Measurements from ENCODE around the gene FPR1. TPM values are rescaled to one million over a fixed set of nuclear protein-coding genes. Genes with fewer than 3 reads are reported as not detected.

The FPR1 gene
- total RNA-seq, 3 donors from 2014 or later (not counting 1 experiment from before 2014, with no cell fraction given), result 3.4 to 20.2 (median 6.4) TPM

DNA sequence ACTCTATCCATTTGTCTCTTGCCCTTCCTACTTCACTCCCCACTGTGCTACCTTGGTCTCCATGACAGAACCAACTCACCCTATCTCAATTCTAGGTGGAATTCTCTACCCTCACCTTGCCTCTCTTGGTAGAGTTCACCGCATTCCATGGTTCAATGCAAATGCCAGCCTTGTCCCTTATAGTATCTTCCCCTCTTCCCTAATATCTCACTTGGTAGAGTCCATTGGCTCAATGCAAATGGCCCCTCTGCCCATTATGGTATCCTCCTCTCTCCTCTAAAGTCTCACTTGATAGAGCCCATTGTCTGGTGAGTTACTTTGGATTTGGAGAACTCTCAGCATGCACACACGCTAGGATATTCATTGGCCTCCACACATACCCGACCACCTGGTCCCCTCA is 35.8 kb downstream of the FPR1 start:
- Mint-ChIP-seq H3K9me3 (peaks cover 0 to 6% of the 10 kb centered on the region in 2 donors), H3K36me3 (no peaks in the 10 kb centered on the region), H3K27ac (no peak overlapping the region), H3K4me1 (peaks cover 0 to 10% of the 10 kb centered on the region in 2 donors), H3K27me3 (ENCODE audit: low read depth in 2 of 2) (peaks cover 17 to 35% of the 10 kb centered on the region in 2 donors), H3K4me3 (no peak overlapping the region)
- Histone ChIP-seq H3K36me3 (ENCODE audit: control insufficient read depth, insufficient read depth, low read length) (no peaks in the 10 kb centered on the region), H3K9me3 (ENCODE audit: control insufficient read depth, insufficient read depth, low read length) (no peaks in the 10 kb centered on the region), H3K4me1 (ENCODE audit: control insufficient read depth, insufficient read depth, low read length) (no peaks in the 10 kb centered on the region), H3K27me3 (ENCODE audit: control insufficient read depth, insufficient read depth, low read length) (peaks cover 5% of the 10 kb centered on the region), H3K4me3 (ENCODE audit: low read length) (no peak overlapping the region), H3K27ac (ENCODE audit: low read length) (no peak overlapping the region)
- DNase-seq (no peak), ATAC-seq (no peak)
- intact Hi-C loops (cut with micrococcal nuclease), result no loop called here
- 95% methylated on average over 3 of the region's 3 CpGs for WGBS (ENCODE audit: insufficient coverage)
- TF ChIP-seq CTCF (IDR thresholded peaks at IDR 0.05), result no peak

DNA sequence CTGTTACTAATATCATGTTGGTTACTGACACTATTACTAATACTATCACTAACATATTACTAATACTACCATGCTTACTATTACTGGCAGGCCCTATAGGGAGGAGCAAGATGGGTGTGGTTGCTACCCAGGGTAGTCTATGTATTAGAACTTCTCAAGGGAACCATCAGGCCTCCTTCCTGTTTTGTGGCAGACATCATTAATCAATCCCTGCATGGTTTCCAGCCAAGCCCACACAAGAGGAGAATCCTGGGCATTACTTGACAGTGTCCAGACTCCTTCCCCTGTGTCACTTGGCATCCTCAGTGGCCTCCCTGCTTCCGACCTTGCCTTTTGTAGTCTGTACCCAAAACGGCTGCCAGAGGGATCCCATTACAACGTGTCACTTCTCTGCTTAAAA is 36.8 kb downstream of the FPR1 start:
- H3K4me1 Mint-ChIP-seq, result peaks cover 0 to 7% of the 10 kb centered on the region in 2 donors
- H3K27ac ChIP-seq (ENCODE audit: low read length), result no peak overlapping the region

GRCh38 chr19:51713319-51714285 is 38.1 kb downstream of the FPR1 start:
- H3K36me3 Mint-ChIP-seq, result no peaks in the 10 kb centered on the region
- Histone ChIP-seq H3K4me1 (ENCODE audit: control insufficient read depth, insufficient read depth, low read length) (no peaks in the 10 kb centered on the region), H3K4me3 (ENCODE audit: low read length) (no peak overlapping the region), H3K27ac (ENCODE audit: low read length) (no peak overlapping the region), H3K9me3 (ENCODE audit: control insufficient read depth, insufficient read depth, low read length) (no peaks in the 10 kb centered on the region), H3K27me3 (ENCODE audit: control insufficient read depth, insufficient read depth, low read length) (no peaks in the 10 kb centered on the region), H3K36me3 (ENCODE audit: control insufficient read depth, insufficient read depth, low read length) (no peaks in the 10 kb centered on the region)
- intact Hi-C loops (cut with micrococcal nuclease), result no loop called here
- H3K27me3 Mint-ChIP-seq (ENCODE audit: low read depth in 2 of 2), result peaks cover 16 to 33% of the 10 kb centered on the region in 2 donors
- H3K9me3 Mint-ChIP-seq, result peaks cover 0 to 6% of the 10 kb centered on the region in 2 donors
- peaks cover 0 to under 1% of the 10 kb centered on the region in 2 donors for H3K4me1 Mint-ChIP-seq
- ATAC-seq, result no peak
- no peak for DNase-seq
- H3K4me3 Mint-ChIP-seq, result no peak overlapping the region
- WGBS (ENCODE audit: insufficient coverage), result 95% methylated on average over 72 of the region's 74 CpGs
- H3K27ac Mint-ChIP-seq, result no peak overlapping the region
- TF ChIP-seq CTCF (IDR thresholded peaks at IDR 0.05), result no peak

More for the DNA sequence above, 36.8 kb downstream of the FPR1 start:
- intact Hi-C loops (cut with micrococcal nuclease), result no loop called here
- Histone ChIP-seq H3K36me3 (ENCODE audit: control insufficient read depth, insufficient read depth, low read length) (no peaks in the 10 kb centered on the region), H3K9me3 (ENCODE audit: control insufficient read depth, insufficient read depth, low read length) (no peaks in the 10 kb centered on the region), H3K27me3 (ENCODE audit: control insufficient read depth, insufficient read depth, low read length) (peaks cover 3% of the 10 kb centered on the region), H3K4me3 (ENCODE audit: low read length) (no peak overlapping the region), H3K4me1 (ENCODE audit: control insufficient read depth, insufficient read depth, low read length) (no peaks in the 10 kb centered on the region)
- no peak for TF ChIP-seq CTCF (IDR thresholded peaks at IDR 0.05)
- Mint-ChIP-seq H3K27ac (no peak overlapping the region), H3K9me3 (peaks cover 0 to 6% of the 10 kb centered on the region in 2 donors), H3K4me3 (no peak overlapping the region), H3K36me3 (no peaks in the 10 kb centered on the region), H3K27me3 (ENCODE audit: low read depth in 2 of 2) (peaks cover 21 to 34% of the 10 kb centered on the region in 2 donors)
- DNase-seq, result no peak
- 92% methylated on average over 3 of the region's 3 CpGs for WGBS (ENCODE audit: insufficient coverage)
- ATAC-seq, result no peak

Measured in natural killer cell (primary cell).